ENCODE data around the gene TMEM9B. TPM values are rescaled to one million over a fixed set of nuclear protein-coding genes. Genes with fewer than 3 reads are reported as not detected.

Gene TMEM9B
- polyA plus RNA-seq, 1 of the 3 experiments (the other 2 are of a cell fraction), result 21.8 TPM

GRCh38 chr11:8934742-8935488 lies 29.3 kb downstream of the TMEM9B start:
- POLR2A ChIA-PET, result no interaction called here
- peaks cover 5% of the 10 kb centered on the region for H3F3A ChIP-seq (replicated peaks; ENCODE audit: insufficient read depth)
- no peak for DNase-seq

More at GRCh38 chr11:8934742-8935488, 29.3 kb downstream of the TMEM9B start:
- H4K20me1 ChIP-seq (ENCODE audit: insufficient read depth), result no peaks in the 10 kb centered on the region
- TF ChIP-seq ELF1 (IDR thresholded peaks at IDR 0.05) (no peak), SIN3A (IDR thresholded peaks at IDR 0.05; ENCODE audit: borderline replicate concordance, low read depth, low read length) (no peak), FOXM1 (IDR thresholded peaks at IDR 0.05; ENCODE audit: low read depth) (no peak), SMC3 (IDR thresholded peaks at IDR 0.05; ENCODE audit: low read depth, low read length) (no peak), ZBTB33 (IDR thresholded peaks at IDR 0.05; ENCODE audit: borderline replicate concordance, low read depth) (no peak), MXI1 (IDR thresholded peaks at IDR 0.05; ENCODE audit: low read depth, low read length) (no peak), EP300 (IDR thresholded peaks at IDR 0.05; ENCODE audit: borderline replicate concordance in 1 of 2, low read depth in 1 of 2, low read length in 1 of 2) (no peak; a peak in 1 of 4 replicates), FOSL2 (IDR thresholded peaks at IDR 0.05; ENCODE audit: borderline replicate concordance, low read depth) (peak; percentile 57), TEAD4 (IDR thresholded peaks at IDR 0.05; ENCODE audit: borderline replicate concordance, insufficient read depth) (no peak), TCF12 (IDR thresholded peaks at IDR 0.05) (peak; percentile 42), REST (IDR thresholded peaks at IDR 0.05; ENCODE audit: low read depth, low read length) (no peak), TAF1 (IDR thresholded peaks at IDR 0.05; ENCODE audit: borderline replicate concordance, low read depth, low read length) (no peak), RXRA (IDR thresholded peaks at IDR 0.05; ENCODE audit: borderline replicate concordance, low read depth) (no peak; the same call in 1 of the 2 replicates), EZH2phosphoT487 (IDR thresholded peaks at IDR 0.05; ENCODE audit: borderline replicate concordance, low read depth) (no peak), CHD2 (IDR thresholded peaks at IDR 0.05; ENCODE audit: low read length, partially characterized antibody) (no peak), IRF3 (IDR thresholded peaks at IDR 0.05; ENCODE audit: low read depth, low read length) (no peak), MEF2A (IDR thresholded peaks at IDR 0.05; ENCODE audit: borderline replicate concordance, low read depth) (no peak), MAX (IDR thresholded peaks at IDR 0.05; ENCODE audit: low read depth) (no peak), POLR2AphosphoS5 (IDR thresholded peaks at IDR 0.05; ENCODE audit: low read depth, low read length) (no peak)
- TF ChIP-seq, protein P1, sequence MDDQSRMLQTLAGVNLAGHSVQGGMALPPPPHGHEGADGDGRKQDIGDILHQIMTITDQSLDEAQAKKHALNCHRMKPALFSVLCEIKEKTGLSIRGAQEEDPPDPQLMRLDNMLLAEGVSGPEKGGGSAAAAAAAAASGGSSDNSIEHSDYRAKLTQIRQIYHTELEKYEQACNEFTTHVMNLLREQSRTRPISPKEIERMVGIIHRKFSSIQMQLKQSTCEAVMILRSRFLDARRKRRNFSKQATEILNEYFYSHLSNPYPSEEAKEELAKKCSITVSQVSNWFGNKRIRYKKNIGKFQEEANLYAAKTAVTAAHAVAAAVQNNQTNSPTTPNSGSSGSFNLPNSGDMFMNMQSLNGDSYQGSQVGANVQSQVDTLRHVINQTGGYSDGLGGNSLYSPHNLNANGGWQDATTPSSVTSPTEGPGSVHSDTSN (IDR thresholded peaks at IDR 0.05), result peak; percentile 83
- TF ChIP-seq, protein P2, sequence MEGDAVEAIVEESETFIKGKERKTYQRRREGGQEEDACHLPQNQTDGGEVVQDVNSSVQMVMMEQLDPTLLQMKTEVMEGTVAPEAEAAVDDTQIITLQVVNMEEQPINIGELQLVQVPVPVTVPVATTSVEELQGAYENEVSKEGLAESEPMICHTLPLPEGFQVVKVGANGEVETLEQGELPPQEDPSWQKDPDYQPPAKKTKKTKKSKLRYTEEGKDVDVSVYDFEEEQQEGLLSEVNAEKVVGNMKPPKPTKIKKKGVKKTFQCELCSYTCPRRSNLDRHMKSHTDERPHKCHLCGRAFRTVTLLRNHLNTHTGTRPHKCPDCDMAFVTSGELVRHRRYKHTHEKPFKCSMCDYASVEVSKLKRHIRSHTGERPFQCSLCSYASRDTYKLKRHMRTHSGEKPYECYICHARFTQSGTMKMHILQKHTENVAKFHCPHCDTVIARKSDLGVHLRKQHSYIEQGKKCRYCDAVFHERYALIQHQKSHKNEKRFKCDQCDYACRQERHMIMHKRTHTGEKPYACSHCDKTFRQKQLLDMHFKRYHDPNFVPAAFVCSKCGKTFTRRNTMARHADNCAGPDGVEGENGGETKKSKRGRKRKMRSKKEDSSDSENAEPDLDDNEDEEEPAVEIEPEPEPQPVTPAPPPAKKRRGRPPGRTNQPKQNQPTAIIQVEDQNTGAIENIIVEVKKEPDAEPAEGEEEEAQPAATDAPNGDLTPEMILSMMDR (IDR thresholded peaks at IDR 0.05), result no peak
- H3K9ac ChIP-seq, result no peak overlapping the region
- 53% methylated on average over 14 of the region's 14 CpGs for WGBS (ENCODE audit: low lambda C conversion rate)
- H3K9me3 ChIP-seq, result no peaks in the 10 kb centered on the region
- peak overlapping the region; percentile 34 for H3K4me2 ChIP-seq
- H3K4me1 ChIP-seq (ENCODE audit: control insufficient read depth in 1 of 2, insufficient read depth in 2 of 2, low read depth in 1 of 2, low read length in 1 of 2), result 0 out of 4 replicates have a peak, but pooled peaks cover 0 to 4% of the 10 kb centered on the region in 2 experiments
- no peaks in the 10 kb centered on the region for H3K27me3 ChIP-seq (ENCODE audit: insufficient read depth)
- H3K9me2 ChIP-seq, result no peaks in the 10 kb centered on the region
- peak overlapping the region in 1 of 2 experiments; percentile 29; a peak in 2 of 4 replicates for H3K27ac ChIP-seq (ENCODE audit: low read depth in 2 of 2, low read length in 1 of 2)
- CTCF ChIA-PET, result interaction anchor here (1.4 to 1.5 kb wide), 2 partner anchors 9 to 25 kb away, joined by 3 to 4 read pairs; no protein-coding TSS in a partner anchor
- H2AFZ ChIP-seq (ENCODE audit: low read depth), result peak overlapping the region; percentile 82
- H3K36me3 ChIP-seq (replicated peaks in 1 of 2; ENCODE audit: control insufficient read depth in 1 of 2, insufficient read depth in 2 of 2, low read length in 1 of 2), result no peaks in the 10 kb centered on the region
- no peaks in the 10 kb centered on the region; the same call in 1 of the 2 replicates for H3K79me2 ChIP-seq (ENCODE audit: insufficient read depth)
- no peak overlapping the region for H3K4me3 ChIP-seq (ENCODE audit: low read depth in 2 of 2, low read length in 1 of 2)
